GM23248 (cell line): ENCODE data around the gene PPP1R26. TPM values are rescaled to one million over a fixed set of nuclear protein-coding genes. Genes with fewer than 3 reads are reported as not detected.
"Not testable (repeated sequence)": the region's sequence is repeated elsewhere in the genome, so short reads cannot be mapped to it uniquely, and the experiment has no call there.

Experiments
- DNase-seq: peaks from one replicate; pipeline ENCODE4 v3.0.0-alpha.2; 2015
- H2AFZ ChIP-seq: fragments of 200-600 bp; sonication (generic); 2 replicates; pipeline ENCODE4 v1.6.1; 2016; ENCODE audit warnings: antibody characterized with exemption
- H3F3A ChIP-seq: fragments of 200-600 bp; sonication (generic); 2 replicates; pipeline ENCODE4 v1.6.1; 2016; ENCODE audit warnings: mild to moderate bottlenecking, antibody characterized with exemption, mixed run types; ENCODE audit not compliant: insufficient read depth
- H3K27ac ChIP-seq: fragments of 200-600 bp; sonication (generic); 2 replicates; pipeline ENCODE4 v1.5.1; 2016; ENCODE audit warnings: mild to moderate bottlenecking
- H3K27me3 ChIP-seq: fragments of 200-600 bp; sonication (generic); replicated peaks from 2 replicates; pipeline ENCODE4 v1.6.1; 2016; ENCODE audit warnings: mild to moderate bottlenecking; ENCODE audit not compliant: insufficient read depth
- H3K36me3 ChIP-seq: fragments of 200-600 bp; sonication (generic); 2 replicates; pipeline ENCODE4 v1.6.1; 2016; ENCODE audit warnings: low read depth, mild to moderate bottlenecking
- H3K4me1 ChIP-seq: fragments of 200-600 bp; sonication (generic); 2 replicates; pipeline ENCODE4 v1.6.1; 2016; ENCODE audit warnings: mild to moderate bottlenecking; ENCODE audit not compliant: insufficient read depth
- H3K4me2 ChIP-seq: fragments of 200-600 bp; sonication (generic); one replicate; pipeline ENCODE4 v1.6.1; 2016; ENCODE audit warnings: mild to moderate bottlenecking; ENCODE audit not compliant: unreplicated experiment
- H3K4me3 ChIP-seq: fragments of 200-600 bp; sonication (generic); 2 replicates; pipeline ENCODE4 v1.5.1; 2016; ENCODE audit warnings: mild to moderate bottlenecking
- H3K79me2 ChIP-seq: fragments of 200-600 bp; sonication (generic); 2 replicates; pipeline ENCODE4 v1.6.1; 2016; ENCODE audit warnings: mild to moderate bottlenecking; ENCODE audit not compliant: insufficient read depth
- H3K9ac ChIP-seq: fragments of 200-600 bp; sonication (generic); 2 replicates; pipeline ENCODE4 v1.6.1; 2016; ENCODE audit warnings: mild to moderate bottlenecking
- H3K9me2 ChIP-seq: fragments of 200-600 bp; sonication (generic); 2 replicates; pipeline ENCODE4 v1.6.1; 2016; ENCODE audit warnings: mixed run types, mild to moderate bottlenecking, moderate library complexity; ENCODE audit not compliant: insufficient read depth
- H3K9me3 ChIP-seq: fragments of 200-600 bp; sonication (generic); one replicate; pipeline ENCODE4 v1.6.1; 2017; ENCODE audit warnings: low read depth
- H4K20me1 ChIP-seq: fragments of 200-600 bp; sonication (generic); 2 replicates; pipeline ENCODE4 v1.6.0; 2016; ENCODE audit not compliant: insufficient read depth
- EZH2 ChIP-seq: fragments of 200-600 bp; sonication (generic); IDR thresholded peaks from 2 replicates; pipeline ENCODE4 v1.6.1; 2018; ENCODE audit warnings: antibody characterized with exemption, mild to moderate bottlenecking; ENCODE audit not compliant: insufficient read depth, poor library complexity, severe bottlenecking
- EZH2phosphoT487 ChIP-seq: fragments of 200-600 bp; sonication (generic); IDR thresholded peaks from 2 replicates; pipeline ENCODE4 v1.6.1; 2018; ENCODE audit warnings: antibody characterized with exemption, moderate library complexity, mild to moderate bottlenecking, low read depth; ENCODE audit not compliant: insufficient read depth
- WGBS, 2 experiments: methylation state at CpG; one replicate each; pipeline ENCODE4 v1.1.6; 2015 to 2017; ENCODE audit warnings: low lambda C conversion rate in 2 of 2, low coverage in 1 of 2; ENCODE audit errors: missing lambda C conversion rate in 2 of 2; 5-methylcytosine and 5-hydroxymethylcytosine counted together
- in situ Hi-C: fragments of 300-500 bp; cut with MboI; formaldehyde crosslinking; loops from 2 replicates; pipeline ENCODE4 v1.15.0; 2020
- polyA plus RNA-seq: library from polyadenylated mRNA; unstranded; fragments of >200 nt; fragmentation: Nextera tagmentation; extraction: Ambion mirVana; gene quantifications from 2 replicates; pipeline ENCODE4 v1.2.1, GENCODE V29; 2016
- total RNA-seq: library from RNA; depleted of rRNA; stranded (reverse); fragments of >200 nt; shearing (Covaris generic); gene quantifications from 2 replicates; pipeline ENCODE4 v1.2.3, GENCODE V29; 2014; rRNA removed

Gene PPP1R26
- total and polyA plus RNA-seq, 2 experiments from 2014 or later: 2.2 to 13.4 TPM

GRCh38 chr9:135533674-135534073 lies 54.1 kb downstream of the PPP1R26 start:
- no peak for DNase-seq
- TF ChIP-seq EZH2phosphoT487 (no peak), EZH2 (no peak)
- in situ Hi-C loops: no loop called here

GRCh38 chr9:135534192-135534711 lies 54.7 kb downstream of the PPP1R26 start:
- peak; percentile 21 for DNase-seq
- 6 to 8% methylated on average over 10 of the region's 10 CpGs for WGBS, 2 experiments

More at GRCh38 chr9:135533674-135534073, 54.1 kb downstream of the PPP1R26 start:
- Histone ChIP-seq H3K9me3 (no peaks in the 10 kb centered on the region), H3K9me2 (no peaks in the 10 kb centered on the region), H3K27me3 (peaks cover 19% of the 10 kb centered on the region), H2AFZ (no peak overlapping the region), H4K20me1 (no peaks in the 10 kb centered on the region), H3K4me2 (no peak overlapping the region), H3K9ac (no peak overlapping the region), H3K79me2 (no peaks in the 10 kb centered on the region), H3K36me3 (no peaks in the 10 kb centered on the region), H3F3A (no peaks in the 10 kb centered on the region), H3K4me1 (no peaks in the 10 kb centered on the region), H3K27ac (no peak overlapping the region), H3K4me3 (no peak overlapping the region)
- WGBS, 2 experiments: 76 to 79% methylated on average over 12 of the region's 12 CpGs

GRCh38 chr9:135534826-135535225 lies 55.2 kb downstream of the PPP1R26 start:
- H3K9me3 ChIP-seq, H3K9ac ChIP-seq, DNase-seq, H3K9me2 ChIP-seq, H3K36me3 ChIP-seq, H3K4me2 ChIP-seq, H3K4me3 ChIP-seq, H3K4me1 ChIP-seq, H3F3A ChIP-seq, H3K79me2 ChIP-seq, H4K20me1 ChIP-seq, H2AFZ ChIP-seq, H3K27ac ChIP-seq, in situ Hi-C loops: not testable (repeated sequence)
- H3K27me3 ChIP-seq: peaks cover 19% of the 10 kb centered on the region
- WGBS, 2 experiments: 49 to 56% methylated on average over 3 to 4 of the region's 4 CpGs

More at GRCh38 chr9:135534192-135534711, 54.7 kb downstream of the PPP1R26 start:
- H3K36me3 ChIP-seq, H3K9me2 ChIP-seq, H2AFZ ChIP-seq, H3K79me2 ChIP-seq, H3K9ac ChIP-seq, H3K9me3 ChIP-seq, H4K20me1 ChIP-seq, H3K27ac ChIP-seq, in situ Hi-C loops, H3K4me3 ChIP-seq, H3K4me1 ChIP-seq, H3F3A ChIP-seq, H3K4me2 ChIP-seq: not testable (repeated sequence)
- peaks cover 19% of the 10 kb centered on the region for H3K27me3 ChIP-seq

GRCh38 chr9:135535631-135536030 lies 56.0 kb downstream of the PPP1R26 start:
- H3K4me1 ChIP-seq, H3K4me2 ChIP-seq, in situ Hi-C loops, H3K9ac ChIP-seq, H3K79me2 ChIP-seq, H4K20me1 ChIP-seq, H3K4me3 ChIP-seq, H3K9me3 ChIP-seq, H3F3A ChIP-seq, H3K27ac ChIP-seq, DNase-seq, H3K36me3 ChIP-seq, H3K9me2 ChIP-seq, H2AFZ ChIP-seq: not testable (repeated sequence)
- 57 to 66% methylated on average over 8 to 9 of the region's 13 CpGs for WGBS, 2 experiments
- H3K27me3 ChIP-seq: peaks cover 19% of the 10 kb centered on the region

- Histone ChIP-seq H3K9me2 (no peaks in the 10 kb centered on the region), H3K79me2 (no peaks in the 10 kb centered on the region), H3K9ac (no peak overlapping the region), H3K4me1 (no peaks in the 10 kb centered on the region), H4K20me1 (no peaks in the 10 kb centered on the region), H3K4me3 (no peak overlapping the region), H3K4me2 (no peak overlapping the region), H3K27me3 (peaks cover 19% of the 10 kb centered on the region), H3K9me3 (no peaks in the 10 kb centered on the region), H3K27ac (no peak overlapping the region), H3F3A (no peaks in the 10 kb centered on the region), H3K36me3 (no peaks in the 10 kb centered on the region), H2AFZ (no peak overlapping the region)
- DNase-seq: peak; percentile 48
- in situ Hi-C loops: no loop called here
- WGBS, 2 experiments: 46 to 49% methylated on average over 8 of the region's 8 CpGs
- TF ChIP-seq EZH2 (no peak), EZH2phosphoT487 (no peak)
Observed at GRCh38 chr9:135536216-135536615, 56.6 kb downstream of the PPP1R26 start.

Other genes with a start within 250 kb of the PPP1R26 start
- gene MRPS2, start 20.9 kb downstream of the PPP1R26 start, total RNA-seq: 32.2 and 45.3 TPM in 2 replicates
- gene MRPS2, start 20.9 kb downstream of the PPP1R26 start, polyA plus RNA-seq: 51.7 and 55.3 TPM in 2 replicates
- gene LCN1, start 41.7 kb downstream of the PPP1R26 start, total RNA-seq: not detected in 2 replicates
- gene LCN1, start 41.7 kb downstream of the PPP1R26 start, polyA plus RNA-seq: not detected in 2 replicates
- not detected in 2 replicates for gene OBP2A, start 66.3 kb downstream of the PPP1R26 start, total RNA-seq
- gene OBP2A, start 66.3 kb downstream of the PPP1R26 start, polyA plus RNA-seq: not detected in 2 replicates
- gene PAEP, start 82.0 kb downstream of the PPP1R26 start, total RNA-seq: not detected in 2 replicates
- gene PAEP, start 82.0 kb downstream of the PPP1R26 start, polyA plus RNA-seq: not detected in 2 replicates
- not detected in 2 replicates for gene GLT6D1, start 159.8 kb downstream of the PPP1R26 start, total RNA-seq
- gene GLT6D1, start 159.8 kb downstream of the PPP1R26 start, polyA plus RNA-seq: not detected in 2 replicates
- gene LCN9, start 183.5 kb downstream of the PPP1R26 start, total RNA-seq: not detected in 2 replicates
- not detected in 2 replicates for gene LCN9, start 183.5 kb downstream of the PPP1R26 start, polyA plus RNA-seq
- gene SOHLH1, start 219.7 kb downstream of the PPP1R26 start, total RNA-seq: not detected in 2 replicates
- not detected in 2 replicates for gene SOHLH1, start 219.7 kb downstream of the PPP1R26 start, polyA plus RNA-seq
- gene KCNT1, start 222.4 kb downstream of the PPP1R26 start, total RNA-seq: not detected in 2 replicates
- not detected in 2 replicates for gene KCNT1, start 222.4 kb downstream of the PPP1R26 start, polyA plus RNA-seq